22Rv1 (cell line): ENCODE data around the gene ABCG2.

Source experiments
- CTCF ChIP-seq: fragments of 450-650 bp; IDR thresholded peaks from 2 replicates; pipeline ENCODE4 v1.5.1; 2017; ENCODE audit warnings: mild to moderate bottlenecking
- ZFX ChIP-seq: fragments of 450-650 bp; IDR thresholded peaks from 2 replicates; pipeline ENCODE4 v1.6.1; 2017; ENCODE audit warnings: antibody characterized with exemption, borderline replicate concordance

- no peak for TF ChIP-seq CTCF
- TF ChIP-seq ZFX: no peak
Observed at GRCh38 chr4:88172987-88173386, 14.5 kb upstream of the ABCG2 start.
